T-helper 1 cell (primary cell): Measurements from ENCODE around the gene GNA15.
"Not testable (repeated sequence)": the region's sequence is repeated elsewhere in the genome, so short reads cannot be mapped to it uniquely, and the experiment has no call there.

ENCODE experiments used
- DNase-seq, 5 donors: peaks; one replicate each; pipeline ENCODE4 v3.0.0-alpha.2; 2012 to 2020

Gene GNA15

GRCh38 chr19:3176715-3177501, 41.1 kb downstream of the GNA15 start:
- DNase-seq = peak; percentile 37 to 84 (median 53)

GRCh38 chr19:3178377-3178972, 42.6 kb downstream of the GNA15 start, which contains the start of gene S1PR4:
Gene S1PR4 (plus strand): TSS chr19:3178769. CDS start chr19:3178793, 24 bp downstream.
- peak; percentile 44 to 88 (median 52) for DNase-seq

- peak in 2 of 5 donors; percentile 6 to 54 for DNase-seq
Measured at GRCh38 chr19:3178973-3179738, 43.3 kb downstream of the GNA15 start.

- peak in 2 of 5 donors; percentile 5 to 59 for DNase-seq
Measured at GRCh38 chr19:3179739-3180293, 44.0 kb downstream of the GNA15 start.

- no peak for DNase-seq
Measured at GRCh38 chr19:3183721-3184641, 48.1 kb downstream of the GNA15 start.

- peak in 4 of 5 donors; percentile 39 to 73 (median 60) for DNase-seq
Measured at GRCh38 chr19:3184847-3185460, 49.1 kb downstream of the GNA15 start.

- DNase-seq = peak; percentile 81 to 94 (median 90)
Measured at GRCh38 chr19:3185461-3186159, 49.8 kb downstream of the GNA15 start, which contains the start of gene NCLN. Gene NCLN (plus strand): TSS chr19:3185930. CDS start chr19:3186031, 101 bp downstream.

GRCh38 chr19:3186160-3186688, 50.4 kb downstream of the GNA15 start:
- peak in 1 of 5 donors; percentile 28 for DNase-seq

GRCh38 chr19:3186891-3187661, 51.2 kb downstream of the GNA15 start:
- no peak for DNase-seq

GRCh38 chr19:3187662-3188511, 52.1 kb downstream of the GNA15 start:
- DNase-seq = no peak

- no peak for DNase-seq
Measured at GRCh38 chr19:3188627-3189596, 53.1 kb downstream of the GNA15 start.

- DNase-seq = no peak
Measured at GRCh38 chr19:3189702-3190469, 54.1 kb downstream of the GNA15 start.

- no peak for DNase-seq
Measured at GRCh38 chr19:3190470-3190770, 54.6 kb downstream of the GNA15 start.

- DNase-seq = no peak
Measured at GRCh38 chr19:3190921-3191805, 55.3 kb downstream of the GNA15 start.

GRCh38 chr19:3191806-3192104, 55.9 kb downstream of the GNA15 start:
- DNase-seq = not testable (repeated sequence)

GRCh38 chr19:3192228-3192635, 56.4 kb downstream of the GNA15 start:
- DNase-seq = no peak
